Esophagus (tissue), 2 donors: ENCODE results near the gene MAP3K4. TPM values are rescaled to one million over a fixed set of nuclear protein-coding genes. Genes with fewer than 3 reads are reported as not detected.

Source experiments
- H3K27ac ChIP-seq, 2 donors: one replicate each; pipeline ENCODE4 v1.5.1; 2013; ENCODE audit warnings: low read depth in 2 of 2, mild to moderate bottlenecking in 2 of 2, inconsistent platforms in 1 of 2, low read length in 1 of 2, moderate library complexity in 1 of 2
- H3K27me3 ChIP-seq, 2 donors: one replicate each; pipeline ENCODE4 v1.6.1; 2013; ENCODE audit warnings: low read length in 2 of 2, control low read depth in 1 of 2, mild to moderate bottlenecking in 1 of 2; ENCODE audit not compliant: insufficient read depth in 2 of 2, control insufficient read depth in 1 of 2
- H3K36me3 ChIP-seq, 2 donors: one replicate each; pipeline ENCODE4 v1.6.1; 2013; ENCODE audit warnings: low read length in 1 of 2; ENCODE audit not compliant: control insufficient read depth in 2 of 2, insufficient read depth in 2 of 2
- H3K4me1 ChIP-seq, 2 donors: one replicate each; pipeline ENCODE4 v1.6.1; 2013; ENCODE audit warnings: low read length in 1 of 2; ENCODE audit not compliant: control insufficient read depth in 2 of 2, insufficient read depth in 2 of 2
- H3K4me3 ChIP-seq, 2 donors: one replicate each; pipeline ENCODE4 v1.5.1; 2013; ENCODE audit warnings: low read length in 2 of 2, mild to moderate bottlenecking in 2 of 2, low read depth in 1 of 2, moderate library complexity in 1 of 2
- H3K9me3 ChIP-seq, 2 donors: one replicate each; pipeline ENCODE4 v1.6.1; 2013; ENCODE audit warnings: mild to moderate bottlenecking in 2 of 2, low read depth in 1 of 2, low read length in 1 of 2, moderate library complexity in 1 of 2; ENCODE audit not compliant: control insufficient read depth in 2 of 2, insufficient read depth in 1 of 2
- WGBS, 2 donors: extraction: QIAGEN DNeasy Blood & Tissue Kit; methylation state at CpG; one replicate each; pipeline ENCODE4 v1.1.7; 2013; 5-methylcytosine and 5-hydroxymethylcytosine counted together
- polyA plus RNA-seq, 2 donors: library from polyadenylated mRNA; stranded (reverse); fragments of 200-250 nt; gene quantifications; one replicate each; pipeline ENCODE4 v1.2.3, GENCODE V29; 2013
- donor health status: healthy with polysubstance abuse.
- donor health status: Bipolar disorder and iron deficiency.

Gene MAP3K4
- polyA plus RNA-seq, 2 donors, result 15.9 to 17.3 TPM

DNA sequence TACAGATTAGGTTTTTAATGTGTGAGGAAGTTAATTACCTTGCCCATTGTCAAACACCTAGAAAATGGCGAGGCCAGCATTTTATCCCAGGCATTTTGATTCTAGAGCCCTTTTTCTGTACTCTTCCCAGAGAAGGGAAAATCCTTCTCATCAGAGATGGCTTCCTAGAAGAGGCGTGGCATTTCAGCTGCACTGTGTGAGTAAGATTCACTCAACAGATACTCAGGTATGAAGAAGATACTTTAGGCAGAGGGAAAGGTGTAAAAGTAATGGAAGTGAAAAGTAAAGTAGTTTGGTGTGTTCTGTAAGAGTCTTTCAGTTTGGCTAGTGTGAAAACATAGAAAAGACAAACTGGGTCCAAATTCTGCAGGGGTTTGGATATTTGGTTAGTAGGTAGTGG lies 113.8 kb downstream of the MAP3K4 start:
- no peak overlapping the region for H3K27ac ChIP-seq
- no peaks in the 10 kb centered on the region for H3K9me3 ChIP-seq
- 95 to 99% methylated on average over 2 of the region's 2 CpGs for WGBS, 2 donors
- no peaks in the 10 kb centered on the region for H3K27me3 ChIP-seq
- H3K4me1 ChIP-seq, result peaks cover 0 to 2% of the 10 kb centered on the region in 2 donors
- H3K36me3 ChIP-seq, result peaks cover 18 to 25% of the 10 kb centered on the region in 2 donors
- H3K4me3 ChIP-seq, result no peak overlapping the region

DNA sequence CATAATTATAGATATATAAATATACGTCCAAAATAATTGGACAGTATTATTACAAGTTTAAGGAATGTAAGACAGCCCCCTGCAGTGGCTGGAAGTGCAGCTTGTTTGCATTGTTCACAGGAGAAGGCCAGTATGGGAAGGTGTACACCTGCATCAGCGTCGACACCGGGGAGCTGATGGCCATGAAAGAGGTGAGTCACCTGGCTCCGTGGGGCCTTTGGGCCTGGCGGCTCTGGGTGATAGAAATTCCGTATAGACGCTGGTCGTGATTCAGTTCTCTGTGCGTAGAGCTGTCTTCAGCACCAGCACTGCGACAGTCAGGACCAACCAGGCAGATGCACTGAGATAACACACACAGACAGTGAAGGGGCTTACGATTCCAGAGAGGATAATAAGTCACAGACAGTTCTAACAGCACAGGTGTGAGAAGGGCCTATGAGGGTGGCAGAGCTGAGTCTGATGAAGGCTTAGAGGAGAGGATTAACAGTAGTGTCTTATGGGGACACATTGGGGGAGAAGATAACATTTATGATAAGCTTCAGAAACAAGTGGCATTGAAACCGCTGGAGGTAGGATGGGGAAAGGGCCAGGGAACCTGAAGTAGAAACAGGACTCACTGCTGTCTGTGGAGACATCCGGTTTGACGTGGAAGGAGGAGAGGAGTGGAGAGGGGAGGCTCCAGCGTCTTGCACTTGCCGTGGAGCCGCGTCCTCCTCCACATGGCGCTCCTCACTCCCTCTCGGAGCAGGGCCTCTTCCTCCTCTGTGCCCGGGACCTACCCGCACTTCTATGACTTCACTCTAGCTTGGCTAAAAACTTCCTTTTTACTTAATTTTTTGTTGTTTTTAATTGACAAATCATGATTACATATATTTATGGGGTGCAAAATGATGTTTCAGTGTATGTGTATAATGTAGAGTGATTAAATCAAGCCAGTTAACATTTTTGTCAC lies 116.5 kb downstream of the MAP3K4 start:
- no peaks in the 10 kb centered on the region for H3K27me3 ChIP-seq
- 90 to 95% methylated on average over 23 of the region's 23 CpGs for WGBS, 2 donors
- no peak overlapping the region for H3K4me3 ChIP-seq
- H3K27ac ChIP-seq, result no peak overlapping the region
- peaks cover 28 to 41% of the 10 kb centered on the region in 2 donors for H3K36me3 ChIP-seq
- H3K9me3 ChIP-seq, result no peaks in the 10 kb centered on the region
- H3K4me1 ChIP-seq, result peaks cover 0 to 2% of the 10 kb centered on the region in 2 donors

DNA sequence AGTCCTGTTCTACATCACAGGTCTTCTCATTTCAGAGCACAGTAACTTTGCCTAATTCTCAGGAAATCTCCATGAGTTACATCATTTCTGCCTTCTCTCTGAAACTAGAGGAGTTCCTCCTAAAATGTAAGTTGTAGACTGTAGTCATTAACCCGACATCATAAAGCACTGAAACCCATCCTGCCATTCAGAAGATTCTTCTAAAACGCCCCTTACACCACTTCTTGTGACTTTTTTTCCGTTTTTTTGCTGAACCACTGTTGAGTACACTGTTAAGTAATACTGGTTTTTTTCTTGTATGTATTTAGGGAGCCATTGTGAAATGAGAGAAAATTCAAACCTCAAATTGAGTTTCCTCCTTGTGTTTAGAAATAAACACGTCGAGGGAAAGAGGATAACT lies 117.3 kb downstream of the MAP3K4 start:
- peaks cover 31 to 36% of the 10 kb centered on the region in 2 donors for H3K36me3 ChIP-seq
- no peak overlapping the region for H3K27ac ChIP-seq
- no peaks in the 10 kb centered on the region for H3K9me3 ChIP-seq
- H3K4me3 ChIP-seq, result no peak overlapping the region
- WGBS, 2 donors, result 91% methylated on average over 5 of the region's 5 CpGs
- no peaks in the 10 kb centered on the region for H3K4me1 ChIP-seq
- no peaks in the 10 kb centered on the region for H3K27me3 ChIP-seq

DNA sequence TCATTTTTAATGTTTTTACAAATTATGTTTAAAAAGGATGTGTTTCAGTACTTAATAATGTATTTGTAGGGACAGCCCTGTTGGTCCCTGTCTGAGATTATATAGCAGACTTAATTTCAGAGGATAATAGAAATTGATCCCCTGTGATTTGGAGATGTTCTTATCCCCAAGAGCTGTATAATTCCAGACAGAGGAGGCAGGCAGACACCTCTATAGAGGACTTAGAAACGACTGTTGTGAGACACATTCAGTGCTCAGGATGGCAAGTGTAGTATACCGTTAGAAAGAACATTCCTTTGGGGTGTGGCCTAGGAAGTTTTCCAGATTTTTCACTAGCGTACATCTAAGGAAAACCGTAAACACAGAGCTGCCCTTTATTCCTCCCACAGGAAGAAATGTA lies 117.8 kb downstream of the MAP3K4 start:
- Histone ChIP-seq H3K4me3 (no peak overlapping the region), H3K36me3 (peaks cover 31 to 33% of the 10 kb centered on the region in 2 donors)
- WGBS, 2 donors, result 68 to 83% methylated on average over 4 of the region's 4 CpGs

DNA sequence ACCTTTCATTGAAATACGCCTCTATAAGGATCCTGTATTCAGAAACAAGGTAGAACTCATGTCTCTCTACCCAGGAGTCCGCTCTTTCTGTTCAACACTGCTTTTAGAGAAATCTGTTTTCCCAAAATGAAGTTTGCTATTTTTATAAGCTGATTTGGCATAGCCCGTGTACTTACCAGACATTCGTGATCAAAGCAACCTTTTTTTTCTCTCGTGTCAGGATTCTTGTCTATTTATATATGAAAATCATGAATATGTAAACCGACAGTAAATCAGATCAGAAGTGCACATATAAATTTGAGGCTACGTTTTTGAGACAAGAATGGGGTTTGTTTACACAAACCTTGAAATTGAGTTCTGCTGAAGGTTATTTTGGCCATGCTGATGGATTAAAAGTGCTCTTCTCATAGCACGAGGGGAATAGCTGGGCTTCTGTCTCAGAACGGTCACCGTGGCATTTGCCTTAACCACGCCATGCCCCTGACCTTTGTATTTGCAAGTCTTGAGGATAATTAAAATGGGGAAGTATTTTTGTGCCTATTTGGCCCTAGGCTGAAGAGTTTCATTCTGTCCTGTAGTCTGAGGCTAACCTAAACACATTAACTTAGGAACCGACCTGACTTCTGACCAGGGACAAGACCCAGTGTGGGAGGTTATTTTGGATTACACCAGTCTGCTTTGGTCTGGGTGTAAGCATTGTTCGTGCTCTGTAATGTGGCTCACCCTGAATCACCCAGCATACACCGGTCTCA lies 118.6 kb downstream of the MAP3K4 start:
- no peaks in the 10 kb centered on the region for H3K4me1 ChIP-seq
- no peak overlapping the region for H3K27ac ChIP-seq
- 86 to 89% methylated on average over 14 of the region's 14 CpGs for WGBS, 2 donors
- H3K36me3 ChIP-seq, result peaks cover 31% of the 10 kb centered on the region in 2 donors
- no peak overlapping the region for H3K4me3 ChIP-seq
- H3K9me3 ChIP-seq, result no peaks in the 10 kb centered on the region
- H3K27me3 ChIP-seq, result no peaks in the 10 kb centered on the region

More for the DNA sequence above, 117.8 kb downstream of the MAP3K4 start:
- Histone ChIP-seq H3K27me3 (no peaks in the 10 kb centered on the region), H3K4me1 (no peaks in the 10 kb centered on the region), H3K27ac (no peak overlapping the region), H3K9me3 (no peaks in the 10 kb centered on the region)

DNA sequence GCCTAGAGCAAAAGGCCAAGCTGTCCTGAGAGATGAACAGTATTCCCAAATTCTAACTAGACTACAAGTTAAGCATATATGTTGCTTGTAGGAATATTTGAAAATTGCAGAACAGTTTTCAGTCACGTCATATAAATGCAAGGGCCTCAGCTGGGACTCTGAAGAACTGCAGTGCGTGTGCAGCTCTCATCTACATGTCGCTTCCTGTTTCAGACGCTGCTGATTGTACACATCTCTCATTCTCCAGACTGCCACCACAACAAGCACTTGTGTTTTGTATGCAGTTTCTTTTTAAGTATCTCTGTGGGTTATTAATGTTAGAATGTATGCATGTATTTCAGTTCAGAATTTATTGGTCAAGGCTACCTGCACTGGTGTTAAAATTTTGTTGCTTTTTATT lies 119.7 kb downstream of the MAP3K4 start:
- H3K27ac ChIP-seq, result no peak overlapping the region
- WGBS, 2 donors, result 79 to 85% methylated on average over 4 of the region's 4 CpGs
- no peaks in the 10 kb centered on the region for H3K27me3 ChIP-seq
- H3K36me3 ChIP-seq, result peaks cover 35 to 36% of the 10 kb centered on the region in 2 donors
- H3K4me1 ChIP-seq, result no peaks in the 10 kb centered on the region
- no peaks in the 10 kb centered on the region for H3K9me3 ChIP-seq
- no peak overlapping the region for H3K4me3 ChIP-seq

DNA sequence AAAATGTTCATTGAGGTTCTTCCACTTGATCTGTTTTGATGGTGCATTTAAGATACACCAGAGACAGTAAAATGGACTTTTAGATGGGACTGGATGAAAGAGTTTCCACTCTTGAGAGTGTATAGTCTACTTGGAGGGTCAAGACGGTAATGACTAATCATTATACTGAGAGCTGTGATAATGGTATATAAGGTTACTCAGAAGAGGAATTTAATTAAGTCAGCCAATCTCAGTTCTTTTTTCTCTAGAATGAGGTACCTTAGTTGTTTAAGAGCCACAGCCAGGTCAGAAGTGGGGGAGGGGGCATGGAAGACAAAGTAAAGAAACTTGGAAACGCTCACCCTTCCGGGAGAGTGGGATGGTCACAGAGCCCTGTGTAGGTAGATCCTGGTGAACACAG lies 123.9 kb downstream of the MAP3K4 start:
- H3K27me3 ChIP-seq, result no peaks in the 10 kb centered on the region
- no peak overlapping the region for H3K27ac ChIP-seq
- peaks cover 23 to 30% of the 10 kb centered on the region in 2 donors for H3K36me3 ChIP-seq
- no peaks in the 10 kb centered on the region for H3K9me3 ChIP-seq
- H3K4me3 ChIP-seq, result no peak overlapping the region
- 82 to 92% methylated on average over 3 of the region's 3 CpGs for WGBS, 2 donors
- no peaks in the 10 kb centered on the region for H3K4me1 ChIP-seq

DNA sequence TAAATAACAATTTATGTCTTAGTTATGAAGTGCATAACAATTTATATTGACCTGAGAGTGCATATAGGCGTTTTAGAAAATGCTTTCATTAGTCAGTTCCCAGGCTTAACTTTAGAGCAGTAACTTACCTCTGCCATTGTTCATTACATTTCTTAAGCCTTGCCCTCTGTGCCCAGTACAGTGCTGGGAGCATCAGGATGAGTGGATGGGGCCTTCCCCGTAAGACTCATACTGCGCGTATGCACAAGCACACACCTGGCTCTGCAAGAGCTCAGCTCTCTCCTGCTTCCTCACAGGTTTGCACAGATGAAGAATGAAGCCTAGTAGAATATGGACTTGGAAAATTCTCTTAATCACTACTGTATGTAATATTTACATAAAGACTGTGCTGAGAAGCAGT lies 125.0 kb downstream of the MAP3K4 start:
- Histone ChIP-seq H3K27me3 (no peaks in the 10 kb centered on the region), H3K4me1 (no peaks in the 10 kb centered on the region), H3K36me3 (peaks cover 16 to 21% of the 10 kb centered on the region in 2 donors), H3K4me3 (no peak overlapping the region), H3K27ac (no peak overlapping the region), H3K9me3 (no peaks in the 10 kb centered on the region)
- 94 to 95% methylated on average over 4 of the region's 4 CpGs for WGBS, 2 donors

DNA sequence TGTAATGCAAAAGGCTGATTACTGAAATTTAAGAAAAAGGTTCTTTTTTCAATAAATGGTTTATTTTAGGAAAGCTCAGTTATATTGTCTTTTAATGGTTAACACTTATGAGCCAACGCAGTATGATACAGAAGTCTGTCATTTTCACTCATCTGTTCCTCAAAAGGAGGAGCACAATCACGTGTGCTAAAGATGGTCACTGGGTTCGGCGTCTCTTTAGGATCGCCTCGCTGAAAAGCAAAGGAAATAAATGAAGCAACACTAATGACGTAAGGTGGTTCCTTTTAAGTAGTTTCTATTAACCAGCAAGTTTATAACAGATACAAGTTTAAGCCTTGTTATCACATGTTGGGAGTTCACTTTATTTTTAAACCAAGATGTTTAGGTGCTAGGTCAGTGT lies 125.7 kb downstream of the MAP3K4 start:
- Histone ChIP-seq H3K27me3 (no peaks in the 10 kb centered on the region), H3K27ac (no peak overlapping the region), H3K36me3 (peaks cover 16% of the 10 kb centered on the region in 2 donors), H3K4me3 (no peak overlapping the region), H3K9me3 (no peaks in the 10 kb centered on the region), H3K4me1 (no peaks in the 10 kb centered on the region)
- 83 to 84% methylated on average over 7 of the region's 7 CpGs for whole genome bisulfite sequencing, 2 donors
